SJSA1 (cell line): ENCODE data around the gene COPG2. TPM values are rescaled to one million over a fixed set of nuclear protein-coding genes. Genes with fewer than 3 reads are reported as not detected.

ENCODE experiments used
- DNase-seq, 2 experiments: peaks; one replicate each; pipeline ENCODE4 v3.0.0-alpha.2; 2015 to 2020; ENCODE audit warnings: low spot score in 2 of 2, low read depth in 1 of 2
- H3K27ac ChIP-seq: fragments of 250-450 bp; sonication (Bioruptor Pico); 2 replicates; pipeline ENCODE4 v1.5.1; 2020; ENCODE audit warnings: mild to moderate bottlenecking, moderate library complexity
- H3K27me3 ChIP-seq: fragments of 250-450 bp; sonication (Bioruptor Pico); replicated peaks from 2 replicates; pipeline ENCODE4 v1.5.1; 2020; ENCODE audit warnings: mild to moderate bottlenecking, moderate library complexity
- H3K36me3 ChIP-seq: fragments of 250-450 bp; sonication (Bioruptor Pico); 2 replicates; pipeline ENCODE4 v1.5.1; 2020; ENCODE audit warnings: mild to moderate bottlenecking
- H3K4me1 ChIP-seq: fragments of 250-450 bp; sonication (Bioruptor Pico); replicated peaks from 2 replicates; pipeline ENCODE4 v1.6.1; 2021; ENCODE audit warnings: mild to moderate bottlenecking
- H3K4me3 ChIP-seq: fragments of 250-450 bp; sonication (Bioruptor Pico); 2 replicates; pipeline ENCODE4 v1.5.1; 2020; ENCODE audit warnings: mild to moderate bottlenecking
- H3K9me3 ChIP-seq: fragments of 250-450 bp; sonication (Bioruptor Pico); replicated peaks from 2 replicates; pipeline ENCODE4 v1.5.1; 2020; ENCODE audit warnings: mild to moderate bottlenecking
- total RNA-seq: library from RNA; depleted of rRNA; stranded (reverse); fragments of >200 nt; shearing (Covaris generic); gene quantifications from 2 replicates; pipeline ENCODE4 v1.2.3, GENCODE V29; 2014

COPG2 gene
- total RNA-seq, 1 experiment from 2014 or later = 36.2 TPM

DNA sequence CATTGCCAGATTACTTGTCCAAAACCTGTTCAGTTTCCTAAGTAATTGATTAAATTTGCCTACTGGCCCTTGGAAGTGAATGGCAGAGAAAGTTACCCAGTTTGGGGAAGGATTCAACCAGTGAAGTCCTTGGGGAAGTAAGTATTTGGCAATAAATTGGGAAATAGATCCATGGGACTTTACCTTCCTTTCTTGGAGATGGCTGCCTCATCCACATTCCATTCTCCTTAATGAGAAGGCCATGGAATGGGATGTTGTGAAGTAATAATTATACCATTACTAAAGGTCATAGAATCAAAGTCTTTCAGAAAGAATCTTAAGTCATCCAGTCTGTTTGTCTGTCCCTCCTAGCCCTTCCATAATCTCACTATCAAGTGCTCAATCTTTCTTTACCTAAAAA is 4.5 kb upstream of the COPG2 start:
- H3K4me3 ChIP-seq = no peak overlapping the region
- DNase-seq = no peak
- H3K9me3 ChIP-seq = no peaks in the 10 kb centered on the region
- H3K36me3 ChIP-seq = 0 out of 2 replicates have a peak, but pooled peaks cover under 1% of the 10 kb centered on the region
- H3K4me1 ChIP-seq = no peaks in the 10 kb centered on the region; the same call in 1 of the 2 replicates
- no peak overlapping the region for H3K27ac ChIP-seq
- no peaks in the 10 kb centered on the region for H3K27me3 ChIP-seq

DNA sequence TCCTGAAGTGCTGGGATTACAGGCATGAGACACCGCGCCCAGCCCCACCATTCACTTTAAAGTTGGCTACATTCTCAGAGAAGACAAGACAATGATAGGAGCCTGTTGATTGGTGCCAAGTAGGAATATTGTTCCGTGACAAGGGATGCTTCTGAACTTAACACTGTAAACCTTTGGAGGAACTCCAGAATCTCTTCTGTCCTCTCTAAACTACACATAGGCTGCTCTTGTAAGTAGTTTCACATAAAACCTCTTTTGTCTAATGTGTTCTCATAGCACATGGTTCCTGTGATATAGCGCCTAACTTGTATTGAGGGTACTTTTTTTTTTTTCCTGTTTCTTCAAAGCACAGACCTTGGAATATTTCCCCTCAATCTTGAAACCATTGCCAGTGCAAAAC is 3.6 kb upstream of the COPG2 start:
- DNase-seq = no peak
- 0 out of 2 replicates have a peak, but pooled peaks cover 3% of the 10 kb centered on the region for H3K36me3 ChIP-seq
- H3K9me3 ChIP-seq = no peaks in the 10 kb centered on the region
- no peak overlapping the region for H3K27ac ChIP-seq
- no peaks in the 10 kb centered on the region for H3K27me3 ChIP-seq
- H3K4me3 ChIP-seq = no peak overlapping the region
- peaks cover 9% of the 10 kb centered on the region; the same call in 1 of the 2 replicates for H3K4me1 ChIP-seq

DNA sequence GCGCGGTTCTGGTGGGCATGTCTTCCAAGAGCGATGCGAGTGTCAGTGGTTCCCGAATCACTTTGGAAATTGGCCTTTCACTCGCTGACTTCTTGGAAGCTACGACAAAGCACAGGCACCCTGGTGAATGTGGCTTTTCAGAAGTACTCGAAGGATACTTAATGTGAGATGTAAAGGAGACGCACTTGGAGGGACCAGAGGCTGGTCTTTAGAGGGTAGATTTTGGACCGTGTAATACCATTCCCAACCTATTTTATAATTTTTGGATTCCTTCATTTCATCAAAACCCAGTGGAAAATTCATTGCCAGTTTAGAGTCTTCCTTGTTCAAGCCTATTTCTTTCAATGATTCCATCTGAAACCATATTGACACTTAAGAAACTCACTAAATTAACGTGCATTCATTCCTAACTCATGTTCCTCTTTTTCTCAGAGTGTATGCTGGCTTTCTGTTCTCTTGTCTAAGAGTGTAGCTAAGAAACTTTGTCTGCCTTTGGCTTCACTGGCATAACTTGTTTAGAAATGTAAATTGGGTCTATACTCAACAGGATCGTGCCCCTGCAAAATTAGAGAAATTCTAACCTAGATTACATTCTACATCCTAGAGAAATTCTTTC is 645 bp upstream of the COPG2 start:
- Histone ChIP-seq H3K4me1 (peaks cover 9% of the 10 kb centered on the region; the same call in 1 of the 2 replicates), H3K27me3 (no peaks in the 10 kb centered on the region), H3K36me3 (0 out of 2 replicates have a peak, but pooled peaks cover 5% of the 10 kb centered on the region), H3K4me3 (peak overlapping the region; percentile 89), H3K9me3 (no peaks in the 10 kb centered on the region), H3K27ac (no peak overlapping the region)
- no peak for DNase-seq

DNA sequence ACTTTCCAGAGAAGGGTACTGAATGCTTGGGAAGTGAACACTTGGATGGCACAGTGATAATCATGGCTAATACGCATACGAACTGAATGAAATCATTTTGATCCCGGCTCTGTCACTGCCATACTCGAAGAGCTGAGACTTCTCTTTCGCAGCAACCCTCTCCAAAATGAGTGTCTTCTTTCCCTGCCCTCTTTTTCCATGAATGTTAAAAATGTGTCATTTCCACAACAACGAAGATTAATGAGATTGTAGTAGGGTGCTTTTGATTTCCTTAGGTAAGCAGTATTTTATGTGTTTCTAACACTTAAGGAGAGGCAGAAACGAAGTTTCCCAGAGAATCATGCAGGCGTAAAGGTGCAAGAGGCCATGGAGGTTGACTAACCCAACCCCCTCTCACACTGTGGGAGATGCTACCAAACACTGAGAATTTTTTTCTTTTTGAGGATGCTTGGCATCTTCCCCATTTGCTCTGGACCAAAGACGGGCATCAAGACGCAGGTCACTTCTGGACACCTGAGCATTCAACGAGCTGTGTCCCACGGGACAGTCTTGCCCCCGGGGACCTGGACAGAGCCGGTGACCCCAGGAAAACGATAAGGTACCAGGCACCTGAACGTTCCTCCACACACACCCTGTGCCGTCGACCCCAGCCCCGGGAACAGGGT is 823 bp downstream of the COPG2 start:
- Histone ChIP-seq H3K27me3 (no peaks in the 10 kb centered on the region), H3K4me1 (peaks cover 9% of the 10 kb centered on the region; the same call in 1 of the 2 replicates), H3K27ac (no peak overlapping the region), H3K4me3 (peak overlapping the region; percentile 89), H3K36me3 (peaks cover 5% of the 10 kb centered on the region), H3K9me3 (no peaks in the 10 kb centered on the region)
- peak in 1 of 2 experiments; percentile 26 for DNase-seq

DNA sequence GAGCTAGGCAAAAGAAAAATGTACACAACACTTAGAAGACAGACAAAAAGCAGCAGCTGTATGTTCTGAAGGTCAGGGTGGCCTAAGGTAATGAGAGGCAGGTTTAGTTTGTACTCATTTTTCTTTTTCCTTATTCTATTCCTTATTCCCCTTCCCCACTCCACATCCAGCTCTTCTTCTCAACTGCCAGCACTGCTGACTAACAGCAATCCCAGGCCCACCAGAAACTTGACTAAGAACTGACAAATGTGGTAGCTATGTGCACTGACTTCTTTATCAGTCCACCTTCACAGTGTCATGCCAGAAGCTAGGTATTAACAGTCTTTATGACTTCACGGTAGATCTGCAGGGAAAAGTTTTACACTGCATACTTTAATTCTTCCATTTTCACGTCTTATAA is 6.1 kb downstream of the COPG2 start:
- Histone ChIP-seq H3K27ac (no peak overlapping the region), H3K27me3 (no peaks in the 10 kb centered on the region), H3K4me1 (peaks cover 3% of the 10 kb centered on the region; the same call in 1 of the 2 replicates), H3K4me3 (no peak overlapping the region), H3K9me3 (no peaks in the 10 kb centered on the region), H3K36me3 (peaks cover 22% of the 10 kb centered on the region)
- DNase-seq = no peak

DNA sequence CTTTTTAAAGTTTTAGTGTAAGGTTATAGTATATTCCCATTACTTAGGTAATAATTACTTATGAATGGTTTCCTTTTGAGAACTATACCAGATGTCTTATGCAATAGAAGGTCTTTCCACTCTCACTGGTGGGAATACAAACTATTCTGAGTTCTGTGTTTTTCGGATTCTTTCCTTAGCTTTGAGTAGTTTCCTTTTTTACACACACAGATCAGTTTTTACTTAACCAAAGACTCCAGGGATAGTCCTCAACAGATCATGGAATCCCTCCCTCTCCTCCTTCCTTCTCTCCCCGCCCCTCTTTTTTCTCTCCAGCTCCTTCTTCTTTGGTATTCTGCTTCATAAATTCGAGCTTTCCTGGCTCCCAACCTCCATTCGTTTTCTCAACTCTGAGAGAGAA is 13.3 kb downstream of the COPG2 start:
- DNase-seq = no peak
- Histone ChIP-seq H3K9me3 (no peaks in the 10 kb centered on the region), H3K36me3 (peaks cover 5% of the 10 kb centered on the region; the same call in 1 of the 2 replicates), H3K4me3 (no peak overlapping the region), H3K27ac (no peak overlapping the region), H3K4me1 (no peaks in the 10 kb centered on the region), H3K27me3 (no peaks in the 10 kb centered on the region)

DNA sequence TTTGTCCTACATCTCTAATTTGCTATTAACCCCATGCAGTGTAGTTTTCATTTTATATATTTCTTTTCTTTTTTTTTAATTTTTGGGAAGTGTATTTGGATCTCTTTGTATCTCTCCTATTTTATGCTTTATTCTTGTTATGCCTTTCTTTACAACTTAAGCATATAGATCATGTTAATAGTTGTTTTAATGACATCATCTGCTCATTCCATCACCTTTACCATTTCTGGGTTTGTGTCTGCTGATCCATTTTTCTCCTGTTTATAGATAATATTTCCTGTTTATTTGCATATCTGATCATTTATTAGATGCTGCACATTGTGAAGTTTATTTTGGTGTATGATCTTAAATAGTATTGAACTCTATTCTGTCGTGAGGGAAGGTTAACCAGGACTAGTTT is 13.7 kb downstream of the COPG2 start:
- DNase-seq = no peak
- Histone ChIP-seq H3K27ac (no peak overlapping the region), H3K9me3 (no peaks in the 10 kb centered on the region), H3K4me1 (no peaks in the 10 kb centered on the region), H3K4me3 (no peak overlapping the region), H3K36me3 (peaks cover 5% of the 10 kb centered on the region; the same call in 1 of the 2 replicates), H3K27me3 (no peaks in the 10 kb centered on the region)

DNA sequence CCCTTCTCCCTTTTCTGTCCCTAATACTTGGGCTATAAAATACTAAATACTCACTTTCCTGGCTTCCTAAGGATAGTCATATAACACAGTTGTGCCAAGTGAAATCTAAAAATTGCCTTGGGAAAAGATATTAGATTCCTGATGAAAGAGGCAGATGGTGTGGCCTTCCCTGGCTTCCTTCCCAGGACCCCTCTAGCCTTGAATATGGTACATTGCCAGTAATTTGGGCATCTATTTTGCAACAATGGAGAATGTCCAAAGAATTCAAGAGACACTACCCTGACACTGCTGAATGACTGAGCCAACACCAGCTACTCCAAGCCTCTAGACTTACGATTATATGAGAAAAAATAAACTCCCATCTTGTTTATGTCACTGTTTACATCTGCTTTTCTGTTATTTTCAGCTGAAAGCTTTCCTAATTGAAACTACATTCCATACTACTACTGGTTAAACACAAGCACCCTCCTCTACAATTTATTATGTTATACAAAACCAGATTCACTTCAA is 17.9 kb downstream of the COPG2 start:
- peaks cover 11% of the 10 kb centered on the region for H3K4me1 ChIP-seq
- H3K9me3 ChIP-seq = no peaks in the 10 kb centered on the region
- no peak for DNase-seq
- no peaks in the 10 kb centered on the region for H3K27me3 ChIP-seq
- H3K36me3 ChIP-seq = peaks cover 16% of the 10 kb centered on the region
- no peak overlapping the region for H3K27ac ChIP-seq
- H3K4me3 ChIP-seq = no peak overlapping the region

DNA sequence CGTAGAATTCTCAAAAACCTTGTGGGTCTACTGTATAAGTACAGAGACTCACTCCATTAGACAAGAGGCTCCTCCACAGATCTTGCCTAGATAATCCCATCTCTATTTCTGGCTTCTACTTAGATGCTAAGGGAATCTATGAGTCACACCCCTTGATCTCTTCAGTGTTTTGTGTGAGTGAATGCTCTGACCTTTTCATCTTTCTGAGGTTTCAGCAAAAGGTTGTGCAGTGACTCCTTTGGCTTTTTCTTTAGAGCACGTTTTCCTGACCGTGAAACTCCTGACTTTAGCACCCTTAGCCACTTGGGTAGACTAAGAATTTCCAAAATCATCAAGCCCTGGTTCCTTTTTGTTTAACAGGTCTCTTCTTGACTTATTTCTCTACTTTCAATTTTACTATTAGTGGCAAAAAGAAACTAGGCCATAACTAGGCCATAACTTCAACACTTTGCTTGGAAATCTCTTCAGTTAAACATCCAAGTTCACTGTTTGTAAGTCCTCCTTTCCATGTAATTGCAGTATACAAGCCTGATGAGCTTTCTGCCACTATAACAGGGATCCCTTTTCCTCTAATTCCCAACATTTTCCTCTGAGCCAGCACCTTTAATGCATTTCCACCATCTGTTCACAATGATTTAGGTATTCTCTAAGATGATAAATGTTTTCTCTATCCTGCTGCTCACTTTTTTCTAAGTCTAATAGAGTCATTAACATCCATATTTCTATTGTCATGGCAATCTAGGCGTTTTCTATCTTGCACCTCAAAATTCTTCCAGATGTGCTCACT is 19.4 kb downstream of the COPG2 start:
- no peak overlapping the region for H3K27ac ChIP-seq
- H3K4me3 ChIP-seq = no peak overlapping the region
- peaks cover 16% of the 10 kb centered on the region for H3K36me3 ChIP-seq
- H3K27me3 ChIP-seq = no peaks in the 10 kb centered on the region
- no peaks in the 10 kb centered on the region for H3K9me3 ChIP-seq
- H3K4me1 ChIP-seq = peaks cover 11% of the 10 kb centered on the region
- DNase-seq = peak in 1 of 2 experiments; percentile 27

DNA sequence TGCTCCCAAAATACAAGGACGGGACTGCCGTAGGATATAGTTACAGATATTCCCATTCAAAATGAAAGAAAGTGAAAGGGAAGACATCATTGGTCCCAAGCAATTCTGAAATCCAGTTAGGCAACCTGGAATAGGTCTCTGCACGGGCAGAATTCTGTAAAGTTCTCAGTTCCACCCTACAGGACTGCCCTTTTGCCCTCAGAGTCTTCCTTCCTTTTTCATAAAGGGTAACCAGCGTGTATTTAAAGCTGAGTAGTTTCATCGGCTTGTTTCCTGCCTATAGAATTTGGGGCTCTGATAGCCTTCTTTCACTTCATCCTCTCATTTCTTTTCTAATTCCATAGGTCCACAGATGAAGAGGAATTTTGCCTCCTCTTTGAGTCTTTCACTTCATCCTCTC is 20.0 kb downstream of the COPG2 start:
- H3K27ac ChIP-seq = no peak overlapping the region
- no peak overlapping the region for H3K4me3 ChIP-seq
- H3K9me3 ChIP-seq = no peaks in the 10 kb centered on the region
- no peak for DNase-seq
- peaks cover 16% of the 10 kb centered on the region for H3K36me3 ChIP-seq
- peaks cover 11% of the 10 kb centered on the region for H3K4me1 ChIP-seq
- H3K27me3 ChIP-seq = no peaks in the 10 kb centered on the region

DNA sequence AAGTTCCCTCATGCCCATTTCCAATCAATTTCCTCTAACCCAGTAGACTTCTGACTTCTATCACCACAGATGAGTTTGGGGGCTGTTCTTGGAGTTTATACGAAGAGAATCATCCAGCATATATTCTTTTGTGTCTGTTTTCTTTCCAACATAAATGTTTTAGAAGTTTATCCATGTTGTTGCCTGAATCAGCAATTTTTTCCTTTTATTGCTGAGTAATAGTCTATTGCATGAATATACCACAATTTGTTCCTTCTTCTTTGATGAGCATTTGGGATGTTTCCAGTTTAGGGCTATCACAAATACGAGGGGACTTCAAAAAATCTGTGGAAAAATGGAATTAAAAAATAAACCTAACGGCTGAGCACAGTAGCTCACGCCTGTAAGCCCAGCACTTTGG is 26.2 kb downstream of the COPG2 start:
- Histone ChIP-seq H3K4me1 (no peaks in the 10 kb centered on the region), H3K36me3 (peaks cover 4% of the 10 kb centered on the region; the same call in 1 of the 2 replicates), H3K4me3 (no peak overlapping the region), H3K27ac (no peak overlapping the region), H3K27me3 (no peaks in the 10 kb centered on the region), H3K9me3 (no peaks in the 10 kb centered on the region)
- no peak for DNase-seq

DNA sequence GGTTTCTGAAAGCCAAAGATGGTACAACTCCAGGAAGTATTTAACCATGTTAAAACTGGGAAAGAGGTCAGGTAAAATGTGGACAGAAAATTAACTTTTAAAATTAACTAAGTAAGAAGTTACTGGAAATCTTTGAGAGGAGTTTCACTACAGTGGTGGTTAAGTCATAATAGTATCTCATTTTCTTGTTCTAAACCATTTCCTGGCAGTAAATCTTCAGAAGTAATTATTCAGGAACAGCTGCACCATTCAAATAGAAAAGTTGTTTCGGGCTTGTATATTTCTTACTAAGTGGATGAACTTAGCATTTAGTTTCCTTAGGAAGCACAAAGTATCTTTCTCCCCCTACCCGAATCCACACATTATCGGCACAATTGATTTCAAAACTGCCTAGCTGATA is 27.1 kb downstream of the COPG2 start:
- H3K4me1 ChIP-seq = no peaks in the 10 kb centered on the region
- DNase-seq = no peak
- no peaks in the 10 kb centered on the region; the same call in 1 of the 2 replicates for H3K36me3 ChIP-seq

DNA sequence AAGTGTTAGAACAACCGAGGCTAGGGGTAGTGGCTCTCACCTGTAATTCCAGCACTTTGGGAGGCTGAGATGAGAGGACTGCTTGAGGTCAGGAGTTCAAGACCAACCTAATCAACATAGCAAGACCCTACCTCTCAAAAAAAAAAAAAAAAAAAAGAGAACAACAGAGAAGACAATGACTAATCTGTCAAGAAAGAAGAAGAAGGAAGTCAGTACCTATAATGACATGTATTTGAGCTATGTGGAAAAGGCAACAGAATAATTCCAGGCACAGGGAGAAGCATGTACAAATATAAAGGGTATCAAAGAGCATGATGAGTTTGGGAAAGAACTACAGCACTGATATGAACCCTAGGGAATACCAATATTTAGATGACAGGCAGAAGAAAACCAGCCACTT is 27.5 kb downstream of the COPG2 start:
- Histone ChIP-seq H3K27ac (no peak overlapping the region), H3K4me3 (no peak overlapping the region), H3K36me3 (no peaks in the 10 kb centered on the region; the same call in 1 of the 2 replicates), H3K4me1 (no peaks in the 10 kb centered on the region), H3K27me3 (no peaks in the 10 kb centered on the region), H3K9me3 (no peaks in the 10 kb centered on the region)
- DNase-seq = no peak

More for the DNA sequence above, 27.1 kb downstream of the COPG2 start:
- H3K27ac ChIP-seq = no peak overlapping the region
- no peak overlapping the region for H3K4me3 ChIP-seq
- H3K9me3 ChIP-seq = no peaks in the 10 kb centered on the region
- no peaks in the 10 kb centered on the region for H3K27me3 ChIP-seq
